CD14-positive monocyte (primary cell): ENCODE measurements around the gene AGPAT3. TPM values are rescaled to one million over a fixed set of nuclear protein-coding genes. Genes with fewer than 3 reads are reported as not detected.

Source experiments
- DNase-seq, 3 donors: peaks; one replicate each; pipeline ENCODE4 v3.0.0-alpha.2; 2011 to 2022
- H2AFZ ChIP-seq: 2 replicates; pipeline ENCODE4 v1.6.0; 2012; ENCODE audit warnings: mild to moderate bottlenecking, low read depth, low read length, inconsistent platforms; ENCODE audit not compliant: insufficient read depth, poor library complexity, severe bottlenecking
- H3K27ac ChIP-seq, 2 donors: 1 replicate in 1 of 2; 2 replicates in 1 of 2; pipeline ENCODE4 v1.5.1; 2012 to 2013; ENCODE audit warnings: low read length in 2 of 2, control low read depth in 1 of 2, inconsistent platforms in 1 of 2, low read depth in 1 of 2, mild to moderate bottlenecking in 1 of 2
- H3K27me3 ChIP-seq, 2 donors: one replicate each; pipeline versions ENCODE4 v1.6.0 to v1.6.1; 2011 to 2013; ENCODE audit warnings: low read length in 2 of 2; ENCODE audit not compliant: control insufficient read depth in 2 of 2, insufficient read depth in 2 of 2
- H3K36me3 ChIP-seq, 2 donors: replicated peaks in 1 of 2; 1 replicate in 1 of 2; 2 replicates in 1 of 2; pipeline versions ENCODE4 v1.5.1 to v1.6.1; 2012 to 2013; ENCODE audit warnings: low read length in 2 of 2, control low read depth in 1 of 2, inconsistent platforms in 1 of 2, mild to moderate bottlenecking in 1 of 2; ENCODE audit not compliant: insufficient read depth in 2 of 2, control insufficient read depth in 1 of 2
- H3K4me1 ChIP-seq, 2 donors: 1 replicate in 1 of 2; 2 replicates in 1 of 2; pipeline versions ENCODE4 v1.5.1 to v1.6.1; 2012 to 2013; ENCODE audit warnings: low read length in 2 of 2, control low read depth in 1 of 2, inconsistent platforms in 1 of 2, mild to moderate bottlenecking in 1 of 2, moderate library complexity in 1 of 2; ENCODE audit not compliant: insufficient read depth in 2 of 2, control insufficient read depth in 1 of 2
- H3K4me2 ChIP-seq: replicated peaks from 2 replicates; pipeline ENCODE3; 2012; ENCODE audit warnings: low read length, moderate library complexity, mild to moderate bottlenecking; ENCODE audit not compliant: poor library complexity, severe bottlenecking; ENCODE audit errors: extremely low read depth
- H3K4me3 ChIP-seq, 3 experiments: fragments of 200-600 bp in 1 of 3; sonication (generic) in 1 of 3; replicated peaks in 1 of 3; 1 replicate in 2 of 3; 2 replicates in 1 of 3; pipeline ENCODE4 v1.5.1; 2011 to 2013; ENCODE audit warnings: low read length in 3 of 3, mild to moderate bottlenecking in 3 of 3, control low read depth in 2 of 3, low read depth in 2 of 3, inconsistent platforms in 1 of 3, moderate library complexity in 1 of 3
- H3K79me2 ChIP-seq: 2 replicates; pipeline ENCODE4 v1.6.0; 2012; ENCODE audit warnings: mild to moderate bottlenecking, control low read depth, inconsistent platforms, low read length, moderate library complexity; ENCODE audit not compliant: insufficient read depth
- H3K9ac ChIP-seq: 2 replicates; pipeline ENCODE4 v1.6.0; 2017; ENCODE audit warnings: low read length, mild to moderate bottlenecking; ENCODE audit not compliant: insufficient read depth, poor library complexity, severe bottlenecking
- H3K9me3 ChIP-seq, 2 donors: replicated peaks in 1 of 2; 1 replicate in 1 of 2; 2 replicates in 1 of 2; pipeline versions ENCODE4 v1.5.1 to v1.6.1; 2012 to 2013; ENCODE audit warnings: low read length in 2 of 2, control low read depth in 1 of 2; ENCODE audit not compliant: control insufficient read depth in 1 of 2, insufficient read depth in 1 of 2
- H4K20me1 ChIP-seq: 2 replicates; pipeline ENCODE4 v1.6.0; 2012; ENCODE audit warnings: mild to moderate bottlenecking, low read length, control low read depth, moderate library complexity; ENCODE audit not compliant: insufficient read depth
- H3K27ac Mint-ChIP-seq, 7 donors: one replicate each; pipeline ENCODE4 v1.8.0; 2020; ENCODE audit warnings: mild to moderate bottlenecking in 7 of 7, mixed read lengths in 7 of 7, moderate library complexity in 6 of 7, inconsistent platforms in 2 of 7
- H3K27me3 Mint-ChIP-seq, 3 donors: one replicate each; pipeline ENCODE4 v1.8.0; 2021 to 2022; ENCODE audit warnings: low read depth in 3 of 3, mild to moderate bottlenecking in 3 of 3, mixed read lengths in 3 of 3, moderate library complexity in 3 of 3, inconsistent platforms in 1 of 3
- H3K36me3 Mint-ChIP-seq, 2 donors: one replicate each; pipeline ENCODE4 v1.8.0; 2020; ENCODE audit warnings: mixed read lengths in 2 of 2, inconsistent platforms in 1 of 2, mild to moderate bottlenecking in 1 of 2
- H3K4me1 Mint-ChIP-seq: one replicate; pipeline ENCODE4 v1.8.0; 2020; ENCODE audit warnings: mild to moderate bottlenecking, mixed read lengths
- H3K4me3 Mint-ChIP-seq, 2 donors: one replicate each; pipeline ENCODE4 v1.8.0; 2020; ENCODE audit warnings: mild to moderate bottlenecking in 2 of 2, mixed read lengths in 2 of 2, moderate library complexity in 1 of 2
- H3K9me3 Mint-ChIP-seq, 7 donors: one replicate each; pipeline ENCODE4 v1.8.0; 2020 to 2022; ENCODE audit warnings: mixed read lengths in 7 of 7, mild to moderate bottlenecking in 6 of 7, moderate library complexity in 6 of 7, inconsistent platforms in 2 of 7
- CTCF ChIP-seq: fragments of 200-600 bp; IDR thresholded peaks from one replicate; pipeline ENCODE4 v1.8.0; 2022; ENCODE audit warnings: antibody characterized with exemption, mild to moderate bottlenecking
- WGBS: methylation state at CpG from one replicate; pipeline ENCODE4 v1.1.5; 2013; ENCODE audit warnings: missing lambda C conversion rate; ENCODE audit not compliant: insufficient coverage; 5-methylcytosine and 5-hydroxymethylcytosine counted together
- intact Hi-C, 2 donors: fragments of 100-400 bp; cut with micrococcal nuclease; formaldehyde crosslinking; loops; one replicate each; pipeline versions ENCODE4 v1.15.0 to v1.15.1; 2023
- polyA plus RNA-seq, 3 donors: library from polyadenylated mRNA; depleted of rRNA in 1 of 3; unstranded in 2 of 3; stranded (reverse) in 1 of 3; fragments of 300-500 nt in 2 of 3; fragments of >200 nt in 1 of 3; fragmentation: Illumina TruSeq in 2 of 3; gene quantifications; 1 replicate in 2 of 3; 2 replicates in 1 of 3; pipeline ENCODE4 v1.2.3, GENCODE V29; 2012 to 2021
- small RNA-seq: library from RNA; depleted of rRNA; stranded (forward); fragments of <200 nt; gene quantifications from one replicate; pipeline ENCODE3, GENCODE V24; 2012; ENCODE audit warnings: low read depth; ENCODE audit not compliant: insufficient read length

The AGPAT3 gene
- polyA plus RNA-seq, 3 donors, result 24.9 to 49.3 (median 26.2) TPM

- H3K4me3 ChIP-seq, result no peak overlapping the region
- H3K9me3 Mint-ChIP-seq, result no peaks in the 10 kb centered on the region
- 100% methylated on average over 3 of the region's 4 CpGs for WGBS
- H3K27me3 Mint-ChIP-seq, result no peaks in the 10 kb centered on the region
- peaks cover 3% of the 10 kb centered on the region for H3K4me1 Mint-ChIP-seq
- TF ChIP-seq CTCF, result no peak
- peaks cover 73 to 88% of the 10 kb centered on the region in 2 donors for H3K36me3 Mint-ChIP-seq
- peaks cover 88% of the 10 kb centered on the region for H4K20me1 ChIP-seq
- DNase-seq, result no peak
- H3K9ac ChIP-seq, result no peak overlapping the region
- H3K4me1 ChIP-seq, result no peaks in the 10 kb centered on the region
- peak overlapping the region in 2 of 7 donors; percentile 16 to 21 for H3K27ac Mint-ChIP-seq
- no peak overlapping the region for H3K4me2 ChIP-seq
- H3K27me3 ChIP-seq, result no peaks in the 10 kb centered on the region
- H3K9me3 ChIP-seq, result no peaks in the 10 kb centered on the region
- intact Hi-C loops, result no loop called here
- no peak overlapping the region for H2AFZ ChIP-seq
- peaks cover 68 to 94% of the 10 kb centered on the region in 2 donors for H3K36me3 ChIP-seq
- H3K27ac ChIP-seq, result no peak overlapping the region
- no peak overlapping the region for H3K4me3 Mint-ChIP-seq
- peaks cover 46% of the 10 kb centered on the region for H3K79me2 ChIP-seq
Observed at GRCh38 chr21:44035244-44035643, 170.2 kb downstream of the AGPAT3 start.

Small RNA genes within 50 kb of the gene (small RNA-seq; reads per million reads assigned to genes)
- gene RNU6-1150P (not detected), gene RNU6-859P (not detected)

Other genes starting within 250 kb of the AGPAT3 start
- gene HSF2BP, start 205.7 kb upstream of the AGPAT3 start, polyA plus RNA-seq, result under 1 TPM in 1 of 3 donors, not detected in 2; 0.20 TPM
- gene RRP1B, start 205.7 kb upstream of the AGPAT3 start, polyA plus RNA-seq, result 1 to 10 TPM; 3.3 to 6.1 (median 4.5) TPM
- 100 to 1,000 TPM; 128 to 214 (median 210) TPM for gene PDXK, start 146.1 kb upstream of the AGPAT3 start, polyA plus RNA-seq
- 100 to 1,000 TPM in 2 of 3 donors, 10 to 100 TPM in 1; 73.7 to 120 (median 115) TPM for gene CSTB, start 88.9 kb upstream of the AGPAT3 start, polyA plus RNA-seq
- gene RRP1, start 75.6 kb upstream of the AGPAT3 start, polyA plus RNA-seq, result 1 to 10 TPM; 2.7 to 5.7 (median 4.6) TPM
- gene TRAPPC10, start 147.1 kb downstream of the AGPAT3 start, polyA plus RNA-seq, result 10 to 100 TPM in 1 of 3 donors, 1 to 10 TPM in 2; 5.9 to 40.6 (median 8.6) TPM
- gene PWP2, start 242.2 kb downstream of the AGPAT3 start, polyA plus RNA-seq, result 1 to 10 TPM; 2.1 to 4.4 (median 4.4) TPM